MM.1S (cell line): Measurements from ENCODE around the gene GOT1.

Experiments used
- DNase-seq: peaks from one replicate; pipeline ENCODE4 v3.0.0-alpha.2; 2015
- H2AFZ ChIP-seq: fragments of 300-600 bp; sonication (generic); 2 replicates; pipeline ENCODE4 v1.6.0; 2016; ENCODE audit warnings: antibody characterized with exemption, low read length
- H3F3A ChIP-seq: fragments of 300-600 bp; sonication (generic); 2 replicates; pipeline ENCODE4 v1.6.1; 2016; ENCODE audit warnings: mild to moderate bottlenecking, antibody characterized with exemption, low read length, moderate library complexity, mixed read lengths; ENCODE audit not compliant: insufficient read depth
- H3K27ac ChIP-seq: fragments of 300-600 bp; sonication (generic); 2 replicates; pipeline ENCODE4 v1.5.1; 2016; ENCODE audit warnings: mild to moderate bottlenecking, low read length
- H3K27me3 ChIP-seq: fragments of 300-600 bp; sonication (generic); replicated peaks from 2 replicates; pipeline ENCODE4 v1.6.0; 2016; ENCODE audit warnings: low read length; ENCODE audit not compliant: insufficient read depth
- H3K36me3 ChIP-seq: fragments of 300-600 bp; sonication (generic); replicated peaks from 2 replicates; pipeline ENCODE4 v1.6.1; 2016; ENCODE audit warnings: mild to moderate bottlenecking, low read length, mixed read lengths; ENCODE audit not compliant: insufficient read depth
- H3K4me1 ChIP-seq: fragments of 300-600 bp; sonication (generic); 2 replicates; pipeline ENCODE4 v1.6.1; 2016; ENCODE audit warnings: low read length, mixed read lengths
- H3K4me2 ChIP-seq: fragments of 300-600 bp; sonication (generic); 2 replicates; pipeline ENCODE4 v1.6.0; 2016; ENCODE audit warnings: low read depth, low read length
- H3K4me3 ChIP-seq: fragments of 300-600 bp; sonication (generic); 2 replicates; pipeline ENCODE4 v1.5.1; 2016; ENCODE audit warnings: low read length, mixed read lengths
- H3K79me2 ChIP-seq: fragments of 300-600 bp; sonication (generic); 2 replicates; pipeline ENCODE4 v1.6.1; 2016; ENCODE audit warnings: mixed run types, low read length, mixed read lengths
- H3K9ac ChIP-seq: fragments of 300-600 bp; sonication (generic); 2 replicates; pipeline ENCODE4 v1.6.1; 2016; ENCODE audit warnings: low read length, mixed read lengths
- H3K9me2 ChIP-seq: fragments of 300-600 bp; sonication (generic); replicated peaks from 2 replicates; pipeline ENCODE4 v1.6.1; 2016; ENCODE audit warnings: mild to moderate bottlenecking, low read length, mixed read lengths; ENCODE audit not compliant: insufficient read depth
- H3K9me3 ChIP-seq: fragments of 300-600 bp; sonication (generic); replicated peaks from 2 replicates; pipeline ENCODE4 v1.6.1; 2016; ENCODE audit warnings: mild to moderate bottlenecking, low read length, mixed read lengths; ENCODE audit not compliant: insufficient read depth
- H4K20me1 ChIP-seq: fragments of 300-600 bp; sonication (generic); 2 replicates; pipeline ENCODE4 v1.6.1; 2016; ENCODE audit warnings: mild to moderate bottlenecking, low read length, moderate library complexity, mixed read lengths; ENCODE audit not compliant: insufficient read depth
- CTCF ChIP-seq: fragments of 300-600 bp; sonication (generic); IDR thresholded peaks from 2 replicates; pipeline ENCODE4 v1.5.1; 2016; ENCODE audit warnings: antibody characterized with exemption, low read length, mixed read lengths
- EZH2 ChIP-seq: fragments of 300-600 bp; sonication (generic); optimal IDR thresholded peaks from 2 replicates; pipeline ENCODE3; 2017; ENCODE audit warnings: low read depth, mild to moderate bottlenecking, antibody characterized with exemption, low read length, mixed read lengths
- EZH2phosphoT487 ChIP-seq: fragments of 300-600 bp; sonication (generic); IDR thresholded peaks from 2 replicates; pipeline ENCODE4 v1.6.1; 2018; ENCODE audit warnings: antibody characterized with exemption, low read length

The GOT1 gene

GRCh38 chr10:99406149-99406548 is 24.3 kb downstream of the GOT1 start:
- Histone ChIP-seq H4K20me1 (no peaks in the 10 kb centered on the region), H3K9ac (no peak overlapping the region), H3K4me1 (no peaks in the 10 kb centered on the region), H3K79me2 (peaks cover 27% of the 10 kb centered on the region), H2AFZ (no peak overlapping the region), H3K4me3 (no peak overlapping the region), H3K4me2 (no peak overlapping the region), H3K36me3 (peaks cover 4% of the 10 kb centered on the region), H3F3A (no peaks in the 10 kb centered on the region), H3K9me2 (no peaks in the 10 kb centered on the region), H3K9me3 (no peaks in the 10 kb centered on the region), H3K27ac (no peak overlapping the region), H3K27me3 (no peaks in the 10 kb centered on the region)
- DNase-seq, result no peak
- TF ChIP-seq CTCF, result no peak

GRCh38 chr10:99403674-99404073 is 26.8 kb downstream of the GOT1 start:
- Histone ChIP-seq H3K4me3 (no peak overlapping the region), H3K9me3 (no peaks in the 10 kb centered on the region), H2AFZ (no peak overlapping the region), H3K9me2 (no peaks in the 10 kb centered on the region), H3K4me2 (no peak overlapping the region), H3K36me3 (peaks cover 9% of the 10 kb centered on the region), H3K79me2 (peaks cover 7% of the 10 kb centered on the region), H3K4me1 (no peaks in the 10 kb centered on the region), H3K9ac (no peak overlapping the region), H3K27ac (no peak overlapping the region), H3F3A (no peaks in the 10 kb centered on the region), H3K27me3 (no peaks in the 10 kb centered on the region), H4K20me1 (no peaks in the 10 kb centered on the region)
- TF ChIP-seq EZH2phosphoT487 (no peak), CTCF (no peak), EZH2 (no peak)
- DNase-seq, result no peak

- TF ChIP-seq EZH2, result no peak
- TF ChIP-seq CTCF, result no peak
- TF ChIP-seq EZH2phosphoT487, result no peak
Measured at GRCh38 chr10:99399664-99400063, 30.8 kb downstream of the GOT1 start.

More at GRCh38 chr10:99399664-99400063, 30.8 kb downstream of the GOT1 start:
- Histone ChIP-seq H3K79me2 (no peaks in the 10 kb centered on the region), H3K4me3 (no peak overlapping the region), H2AFZ (no peak overlapping the region), H3K9me3 (no peaks in the 10 kb centered on the region), H3K27me3 (no peaks in the 10 kb centered on the region), H3K9me2 (no peaks in the 10 kb centered on the region), H3F3A (no peaks in the 10 kb centered on the region), H3K27ac (no peak overlapping the region), H3K4me2 (no peak overlapping the region), H3K9ac (no peak overlapping the region), H4K20me1 (no peaks in the 10 kb centered on the region), H3K36me3 (peaks cover 9% of the 10 kb centered on the region), H3K4me1 (no peaks in the 10 kb centered on the region)
- DNase-seq, result no peak
